HCT116 (cell line): ENCODE data around the gene EPHA4.

Source experiments
- CEBPB ChIP-seq: IDR thresholded peaks from 2 replicates; pipeline ENCODE4 v1.6.1; 2012; ENCODE audit warnings: low read depth
- EZH2 ChIP-seq: fragments of 200-600 bp; sonication (generic); IDR thresholded peaks from 2 replicates; pipeline ENCODE4 v1.6.1; 2017; ENCODE audit warnings: antibody characterized with exemption, mixed run types
- EZH2phosphoT487 ChIP-seq: fragments of 200-600 bp; IDR thresholded peaks from 2 replicates; pipeline ENCODE4 v1.6.1; 2018; ENCODE audit warnings: antibody characterized with exemption, borderline replicate concordance
- POLR2A ChIP-seq: IDR thresholded peaks from 2 replicates; pipeline ENCODE4 v1.7.0; 2011; ENCODE audit warnings: borderline replicate concordance; ENCODE audit not compliant: insufficient read depth, insufficient read length; ENCODE audit errors: extremely low read depth
- POLR2AphosphoS5 ChIP-seq: IDR thresholded peaks from 2 replicates; pipeline ENCODE4 v1.6.1; 2011; ENCODE audit warnings: mild to moderate bottlenecking, low read depth, low read length, moderate library complexity
- SP1 ChIP-seq: IDR thresholded peaks from 2 replicates; pipeline ENCODE4 v1.6.1; 2012; ENCODE audit warnings: low read depth
- TF ChIP-seq, protein P1 (sequence below), 3 experiments: fragments of 200-600 bp in 1 of 3; sonication (generic) in 1 of 3; IDR thresholded peaks in 2 of 3; conservative IDR thresholded peaks in 1 of 3; 2 replicates each; pipeline ENCODE4 v1.5.1; 2012 to 2017; ENCODE audit warnings: low read depth in 2 of 3, low read length in 2 of 3, antibody characterized with exemption in 1 of 3, borderline replicate concordance in 1 of 3, control low read depth in 1 of 3, mild to moderate bottlenecking in 1 of 3, mixed read lengths in 1 of 3, mixed run types in 1 of 3, moderate library complexity in 1 of 3; ENCODE audit not compliant: insufficient read depth in 1 of 3

DNA sequence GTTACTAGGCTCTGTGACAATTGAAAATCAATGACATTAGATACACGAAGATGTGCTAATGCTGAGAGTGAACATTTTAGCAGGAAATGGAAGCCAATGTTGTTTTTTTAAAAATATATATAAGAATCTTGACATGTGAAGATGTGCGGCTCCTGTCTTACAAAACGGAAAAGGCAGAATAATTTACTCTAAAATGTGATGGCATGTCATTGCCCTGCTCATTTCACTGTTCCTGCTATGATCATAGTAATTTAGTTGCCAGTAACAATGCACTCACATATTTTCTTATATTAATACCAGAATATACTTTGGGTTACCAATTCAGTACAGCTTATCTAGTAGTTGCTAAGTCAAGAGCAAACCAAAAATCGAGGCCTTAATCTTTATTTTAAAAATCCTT, 10.3 kb downstream of the EPHA4 start:
- no peak for TF ChIP-seq EZH2phosphoT487
- no peak for TF ChIP-seq EZH2
- TF ChIP-seq, protein P1, sequence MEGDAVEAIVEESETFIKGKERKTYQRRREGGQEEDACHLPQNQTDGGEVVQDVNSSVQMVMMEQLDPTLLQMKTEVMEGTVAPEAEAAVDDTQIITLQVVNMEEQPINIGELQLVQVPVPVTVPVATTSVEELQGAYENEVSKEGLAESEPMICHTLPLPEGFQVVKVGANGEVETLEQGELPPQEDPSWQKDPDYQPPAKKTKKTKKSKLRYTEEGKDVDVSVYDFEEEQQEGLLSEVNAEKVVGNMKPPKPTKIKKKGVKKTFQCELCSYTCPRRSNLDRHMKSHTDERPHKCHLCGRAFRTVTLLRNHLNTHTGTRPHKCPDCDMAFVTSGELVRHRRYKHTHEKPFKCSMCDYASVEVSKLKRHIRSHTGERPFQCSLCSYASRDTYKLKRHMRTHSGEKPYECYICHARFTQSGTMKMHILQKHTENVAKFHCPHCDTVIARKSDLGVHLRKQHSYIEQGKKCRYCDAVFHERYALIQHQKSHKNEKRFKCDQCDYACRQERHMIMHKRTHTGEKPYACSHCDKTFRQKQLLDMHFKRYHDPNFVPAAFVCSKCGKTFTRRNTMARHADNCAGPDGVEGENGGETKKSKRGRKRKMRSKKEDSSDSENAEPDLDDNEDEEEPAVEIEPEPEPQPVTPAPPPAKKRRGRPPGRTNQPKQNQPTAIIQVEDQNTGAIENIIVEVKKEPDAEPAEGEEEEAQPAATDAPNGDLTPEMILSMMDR (IDR thresholded peaks at IDR 0.05 in 2 of 3, conservative IDR thresholded peaks at IDR 0.05 in 1 of 3; ENCODE audit: borderline replicate concordance in 1 of 3, insufficient read depth in 1 of 3, low read depth in 2 of 3, low read length in 2 of 3): no peak
- TF ChIP-seq POLR2AphosphoS5: no peak
- TF ChIP-seq SP1: no peak
- TF ChIP-seq CEBPB: no peak
- no peak for TF ChIP-seq POLR2A
